Activated T-helper 9 cell treated with anti-CD3 and anti-CD28 coated beads, Interleukin-2, amount 50 U/mL, for 16 hours (primary cell): ENCODE measurements around the gene FGFRL1.
"Not testable (repeated sequence)": the region's sequence is repeated elsewhere in the genome, so short reads cannot be mapped to it uniquely, and the experiment has no call there.

Experiments used
- DNase-seq: peaks from one replicate; pipeline ENCODE4 v3.0.0-alpha.2; 2020; ENCODE audit warnings: low read depth

FGFRL1 gene

DNA sequence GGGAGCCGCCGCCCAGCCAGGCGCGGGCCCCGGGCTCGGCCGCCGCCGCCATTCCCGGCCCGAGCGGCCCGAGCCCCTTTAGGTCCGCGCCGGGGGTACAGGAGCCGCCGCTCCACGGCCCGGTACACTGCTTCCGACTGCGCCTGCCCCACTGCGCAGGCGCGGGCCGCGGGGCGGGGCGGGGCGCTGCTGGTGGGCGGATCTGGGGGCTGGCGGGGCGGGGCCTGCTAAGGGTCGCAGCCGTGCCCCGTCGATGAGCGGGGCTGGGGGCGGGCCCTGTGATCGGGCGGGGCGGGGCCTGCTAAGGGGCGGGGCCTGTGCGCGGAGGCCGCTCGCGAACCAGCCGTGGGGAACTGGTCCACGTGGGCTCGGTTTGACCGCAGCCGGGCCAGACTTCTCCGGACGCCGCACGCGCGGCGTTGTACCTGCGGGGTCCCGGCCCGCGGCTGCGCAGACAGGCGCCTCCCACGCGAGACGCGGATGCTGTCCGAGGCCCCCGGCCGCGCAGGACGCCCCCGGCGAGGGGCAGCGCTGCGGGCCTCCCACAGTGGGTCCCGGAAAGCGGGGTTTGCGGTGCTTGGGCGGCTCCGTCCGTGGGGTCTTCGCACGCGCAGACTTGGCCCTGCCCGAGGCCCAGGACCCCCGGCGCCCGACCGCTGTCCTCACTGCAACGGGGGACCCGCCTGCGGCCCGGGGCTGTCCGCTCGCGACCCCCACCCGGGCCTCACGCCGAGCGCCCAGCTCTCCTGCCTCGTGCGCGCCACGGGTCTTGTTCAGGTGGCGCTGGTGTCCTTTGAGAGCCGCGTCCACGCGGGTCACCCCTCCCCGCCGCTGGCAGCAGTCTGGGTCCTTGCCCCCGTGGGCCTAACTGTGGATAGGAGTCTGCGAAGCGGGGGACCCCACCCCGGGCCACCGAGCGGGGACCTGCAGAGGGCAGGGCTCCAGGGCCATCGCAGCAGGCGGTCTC is 37.7 kb upstream of the FGFRL1 start, which contains the start of gene DGKQ:
Gene DGKQ (minus strand): TSS at position 139 of the 967 bp plus-strand sequence. CDS start 87 bp downstream, at position 52.
- peak; percentile 85 for DNase-seq

DNA sequence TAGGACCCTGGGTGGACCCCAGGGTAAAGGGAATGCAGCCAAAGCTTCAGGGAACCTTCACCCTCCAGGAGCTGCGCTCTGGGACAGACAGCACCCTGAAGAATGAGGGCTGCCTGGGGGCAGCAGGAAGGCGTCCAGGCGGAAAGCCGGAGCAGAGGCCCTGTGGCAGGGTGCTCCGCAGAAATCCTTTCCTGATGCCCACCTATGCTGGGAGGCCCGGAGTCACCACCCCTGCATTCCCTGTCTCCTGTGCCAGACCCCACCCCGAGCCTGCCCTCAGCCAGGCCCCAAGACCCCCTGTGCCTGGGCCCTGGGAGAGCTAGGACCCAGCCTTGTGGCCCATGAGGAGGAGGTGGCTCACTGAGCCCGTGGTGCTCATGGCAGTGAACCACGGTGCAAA is 36.8 kb upstream of the FGFRL1 start:
- DNase-seq = no peak

GRCh38 chr4:976016-976415 is 35.4 kb upstream of the FGFRL1 start:
- not testable (repeated sequence) for DNase-seq

DNA sequence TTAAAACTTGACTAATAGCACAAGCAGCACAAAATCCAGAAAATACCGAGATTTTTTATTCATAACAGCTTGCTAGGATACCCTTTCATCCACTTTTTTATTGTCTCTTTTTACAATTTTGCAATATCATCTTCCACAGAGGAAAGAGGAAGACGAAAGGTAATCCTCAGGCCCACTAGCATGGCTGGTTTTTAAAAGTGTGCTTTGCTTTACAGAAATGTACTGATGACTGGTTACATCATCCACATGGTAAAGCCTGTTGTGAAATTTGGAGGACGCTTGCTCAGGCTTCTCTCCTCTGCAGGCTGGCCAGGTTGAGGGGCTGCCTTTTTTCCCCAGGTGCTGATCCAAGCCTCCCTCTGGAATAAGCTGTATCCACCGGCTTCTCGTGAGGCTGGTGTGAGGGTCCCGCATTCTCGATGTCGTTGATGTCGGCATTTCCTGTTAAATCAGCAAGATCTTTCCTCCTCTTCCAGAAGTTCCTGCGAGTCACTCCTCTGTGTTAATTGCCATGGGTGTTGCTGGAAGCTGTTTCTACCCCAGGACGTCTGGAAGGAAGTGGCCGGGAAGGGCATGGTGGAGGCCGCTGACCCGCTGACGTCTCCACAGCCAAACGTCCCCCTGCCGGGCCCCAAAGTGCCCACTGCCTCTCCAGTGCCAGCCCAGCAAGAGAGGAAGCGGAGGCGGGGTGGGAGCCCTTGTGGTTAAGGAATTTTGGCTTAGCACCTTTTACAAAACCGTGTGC is 32.3 kb upstream of the FGFRL1 start:
- no peak for DNase-seq

DNA sequence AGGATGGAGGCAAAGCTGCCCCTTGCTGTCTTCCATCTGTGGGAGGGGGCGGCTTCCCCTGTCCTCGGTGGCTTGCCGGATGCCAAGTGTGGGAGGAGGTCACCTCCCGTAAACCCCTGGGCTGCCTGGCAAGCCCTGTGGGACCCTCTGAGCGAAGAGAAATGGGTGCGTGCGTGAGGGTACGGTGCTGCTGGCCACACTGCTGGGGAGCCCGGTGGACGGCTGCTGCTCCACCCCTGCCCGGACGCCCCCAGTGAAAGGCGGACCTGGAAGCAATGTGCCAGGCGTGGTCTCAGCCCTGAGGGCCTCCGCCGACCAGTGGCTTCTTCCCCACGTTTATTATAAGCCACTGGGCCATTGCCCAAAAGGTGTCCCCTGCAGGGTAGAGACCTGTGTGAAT is 29.1 kb upstream of the FGFRL1 start:
- DNase-seq = no peak

DNA sequence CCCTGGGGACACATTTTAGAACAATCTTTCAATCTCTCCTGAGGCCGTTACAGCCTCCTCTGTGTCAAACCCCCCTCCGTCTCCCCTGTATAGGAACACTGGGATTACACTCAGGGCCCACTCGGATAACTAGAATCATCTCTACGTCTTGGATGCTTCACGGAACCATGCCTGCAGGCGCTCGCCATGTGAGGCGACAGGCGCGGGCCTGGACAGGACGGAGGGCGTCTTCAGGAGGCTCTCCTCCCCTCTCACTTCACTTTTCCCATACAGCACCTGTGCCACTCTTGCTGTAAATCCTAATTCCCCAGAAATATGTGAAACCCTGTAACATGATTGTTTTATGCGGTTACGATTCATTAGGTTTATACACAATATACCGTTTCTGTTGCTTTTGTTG is 28.6 kb upstream of the FGFRL1 start:
- no peak for DNase-seq

DNA sequence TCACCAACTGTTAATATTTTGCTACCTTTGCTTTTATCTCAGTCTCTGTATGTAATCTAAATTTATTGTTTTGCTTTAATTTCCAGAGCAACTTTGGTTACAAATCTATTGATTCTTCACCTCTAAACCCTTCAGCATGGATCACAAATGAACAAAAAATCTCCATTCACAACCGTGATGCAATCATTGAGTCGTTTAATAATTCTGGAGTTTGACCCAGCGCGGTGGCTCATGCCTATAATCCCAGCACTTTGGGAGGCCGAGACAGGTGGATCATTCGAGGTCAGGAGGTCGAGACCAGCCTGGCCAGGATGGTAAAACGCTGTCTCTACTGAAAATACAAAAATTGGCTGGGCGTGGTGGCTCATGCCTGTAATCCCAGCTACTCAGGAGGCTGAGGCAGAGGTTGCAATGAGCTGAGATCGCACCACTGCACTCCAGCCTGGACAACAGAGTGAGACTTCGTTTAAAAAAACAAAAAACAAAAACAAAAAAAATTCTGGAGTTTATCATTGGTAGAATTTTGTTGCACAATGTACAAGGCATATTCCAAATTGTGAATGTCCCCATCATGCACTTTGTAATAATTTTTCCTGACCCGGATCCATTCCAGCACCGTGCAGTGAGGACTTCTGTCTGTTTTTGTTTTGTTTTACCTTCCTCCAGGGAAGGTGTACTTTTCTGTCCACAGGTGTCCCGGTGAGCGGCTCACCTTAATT is 26.9 kb upstream of the FGFRL1 start:
- DNase-seq = no peak

DNA sequence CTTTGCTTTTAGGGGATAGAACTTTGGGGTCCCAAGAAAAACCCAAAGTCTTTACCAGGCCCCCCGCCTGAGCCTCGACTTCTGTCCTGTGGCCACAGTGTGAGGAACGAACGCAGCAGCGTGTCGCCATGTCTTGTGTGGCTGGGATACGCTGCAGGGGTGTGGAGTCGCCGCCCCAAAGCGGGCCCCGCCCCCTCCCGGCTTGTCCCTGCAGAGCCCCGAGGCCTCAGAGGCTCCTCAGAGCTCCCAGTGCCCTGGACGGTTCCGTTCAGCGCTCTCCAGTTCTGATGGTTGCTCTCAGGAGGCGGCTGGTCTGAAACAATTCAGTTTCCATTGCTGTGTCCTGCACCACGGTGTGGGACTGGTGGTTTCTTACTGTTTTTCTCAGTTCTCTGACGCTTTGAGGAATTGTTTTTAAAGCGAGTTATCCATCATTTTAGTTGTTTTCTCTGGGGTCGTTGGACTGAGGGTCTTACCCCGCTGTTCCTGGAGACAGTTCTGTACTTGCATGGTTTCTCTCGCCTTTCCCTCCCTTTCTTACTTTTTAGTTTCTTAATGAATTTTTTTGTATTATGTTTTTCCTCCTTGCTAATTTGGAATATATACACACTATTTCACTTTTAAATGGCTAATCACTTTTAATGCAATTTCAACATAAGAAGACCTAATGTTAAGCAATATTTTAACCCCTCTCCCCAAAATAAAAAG is 26.1 kb upstream of the FGFRL1 start:
- peak; percentile 65 for DNase-seq

- DNase-seq = no peak
These were observed 25.0 kb upstream of the FGFRL1 start for GRCh38 chr4:986428-986878.

- DNase-seq = peak; percentile 79
These were observed 24.4 kb upstream of the FGFRL1 start, which contains the start of gene IDUA for GRCh38 chr4:986879-987623. TSS of gene IDUA (plus strand) at chr4:987044. CDS start at chr4:987085, 41 bp downstream.

DNA sequence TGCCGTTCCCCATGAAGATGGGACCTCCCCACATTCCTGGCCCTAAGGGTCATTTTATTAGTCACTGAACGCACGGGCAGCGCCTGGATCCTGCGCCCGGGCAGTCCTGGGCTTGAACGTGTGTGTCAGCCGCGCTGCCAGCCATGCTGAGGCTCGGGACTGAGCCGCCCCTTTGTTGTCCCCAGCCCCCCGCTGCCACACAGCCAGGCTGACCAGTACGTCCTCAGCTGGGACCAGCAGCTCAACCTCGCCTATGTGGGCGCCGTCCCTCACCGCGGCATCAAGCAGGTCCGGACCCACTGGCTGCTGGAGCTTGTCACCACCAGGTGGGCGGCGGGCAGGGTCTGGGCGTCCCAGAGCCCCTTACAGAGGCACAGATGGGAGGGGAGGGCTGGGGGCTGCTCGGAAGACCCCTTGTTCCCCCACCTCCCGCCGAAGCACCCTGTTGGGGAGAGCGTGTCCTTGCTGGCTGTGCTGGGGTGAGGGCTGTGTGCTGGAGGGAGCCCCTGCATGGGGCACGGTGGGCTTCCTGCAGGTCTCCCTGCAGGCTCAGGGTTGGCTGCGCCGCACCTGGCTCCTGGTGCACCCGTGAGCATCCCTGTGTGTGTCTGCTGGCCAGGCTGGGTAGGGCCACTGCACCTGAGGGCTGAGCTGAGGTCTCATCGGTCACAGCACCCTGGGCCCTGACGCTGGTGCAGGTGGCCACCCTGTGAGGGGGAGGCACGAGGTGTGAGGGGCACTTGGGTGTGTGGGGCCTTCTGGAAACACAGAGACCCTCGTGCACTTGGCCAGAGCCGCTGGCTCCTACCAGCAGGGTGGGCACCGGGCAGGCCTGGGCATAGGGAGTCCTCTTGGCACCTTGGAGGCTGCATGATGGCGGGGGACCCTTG is 23.6 kb upstream of the FGFRL1 start:
- DNase-seq = no peak

- no peak for DNase-seq
These were observed 22.4 kb upstream of the FGFRL1 start for GRCh38 chr4:988726-989721.

DNA sequence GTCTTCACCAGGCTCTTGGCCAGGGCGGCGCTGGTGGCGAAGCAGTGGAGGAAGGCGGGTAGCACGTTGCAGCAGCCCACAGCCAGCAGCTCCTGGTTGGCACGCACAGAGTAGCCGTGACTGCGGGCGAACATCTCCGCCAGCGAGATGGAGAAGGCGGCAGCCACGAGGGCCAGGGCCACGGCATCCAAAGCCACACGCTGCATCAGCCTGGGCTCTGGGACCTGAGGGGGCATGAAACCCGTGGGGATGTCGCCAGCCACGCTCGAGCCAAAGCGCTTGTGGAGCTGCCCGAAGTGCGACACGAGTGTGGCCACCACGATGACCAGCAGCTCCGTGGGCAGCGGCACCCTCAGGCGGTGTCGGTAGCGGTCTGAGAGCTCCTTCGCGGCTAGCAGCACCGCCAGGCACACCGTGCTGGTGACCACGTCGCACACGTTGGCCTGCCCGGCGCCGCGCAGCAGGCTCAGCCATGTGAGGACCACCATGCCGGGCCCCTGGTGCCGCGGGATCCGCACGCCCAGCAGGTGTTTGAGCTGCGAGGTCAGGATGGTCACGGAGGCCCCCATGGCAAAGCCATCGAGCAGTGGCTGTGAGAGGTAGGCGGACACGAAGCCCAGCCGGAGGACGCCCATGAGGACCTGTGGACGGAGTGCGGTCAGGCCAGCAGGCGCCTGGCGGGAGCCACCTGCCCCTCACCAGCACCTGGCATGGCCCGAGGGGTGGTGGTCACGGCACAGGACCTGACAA is 21.5 kb upstream of the FGFRL1 start:
- DNase-seq = no peak

DNA sequence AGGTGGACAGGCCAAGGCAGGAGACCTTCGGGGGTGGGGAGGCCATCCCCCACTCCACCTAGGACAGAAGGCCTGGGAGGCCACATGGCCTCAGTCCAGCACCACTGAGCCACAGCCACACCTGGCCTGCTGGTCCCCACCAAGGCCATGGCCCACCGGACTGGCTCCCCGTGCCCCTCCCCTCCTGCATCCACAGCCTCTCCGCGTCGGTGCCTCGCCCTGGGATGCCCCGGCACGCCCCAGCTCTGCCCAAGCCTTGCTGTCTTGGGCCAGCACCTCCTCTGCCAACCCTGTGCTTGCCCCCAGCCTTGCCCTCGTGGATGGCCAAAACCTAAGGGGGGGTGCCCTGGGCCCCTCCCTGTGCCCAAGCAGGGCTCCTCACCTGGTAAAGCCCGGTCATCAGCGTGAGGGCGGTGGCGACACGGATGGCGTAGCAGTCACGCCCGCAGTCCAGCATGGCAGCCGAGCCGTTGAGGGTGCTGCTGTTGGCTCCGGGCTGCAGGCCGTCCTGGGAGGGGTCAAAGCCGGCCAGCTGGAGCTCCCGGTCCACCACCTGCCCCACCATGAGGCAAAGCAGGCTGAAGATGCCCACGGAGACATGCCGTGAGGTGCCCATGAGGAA is 20.6 kb upstream of the FGFRL1 start:
- DNase-seq = no peak

GRCh38 chr4:991451-992296 is 19.8 kb upstream of the FGFRL1 start:
- DNase-seq = no peak
